H1 (cell line): ENCODE measurements around the gene MYRF. TPM values are rescaled to one million over a fixed set of nuclear protein-coding genes. Genes with fewer than 3 reads are reported as not detected.

Source experiments
- CHD1 ChIP-seq: IDR thresholded peaks from 2 replicates; pipeline ENCODE4 v1.6.1; 2012; ENCODE audit warnings: low read depth, low read length, improper control_type of control experiment
- CHD2 ChIP-seq: IDR thresholded peaks from 2 replicates; pipeline ENCODE4 v1.6.1; 2012; ENCODE audit warnings: low read length, improper control_type of control experiment
- CHD7 ChIP-seq: fragments of 300-600 bp; sonication (generic); IDR thresholded peaks from 2 replicates; pipeline ENCODE4 v1.7.1; 2012; ENCODE audit warnings: low read length, moderate library complexity, mild to moderate bottlenecking, inconsistent platforms; ENCODE audit not compliant: insufficient replicate concordance
- EZH2 ChIP-seq: fragments of 200-600 bp; sonication (generic); IDR thresholded peaks from 2 replicates; pipeline ENCODE4 v1.7.1; 2012; ENCODE audit warnings: low read depth, mild to moderate bottlenecking, moderate library complexity, low read length, inconsistent platforms; ENCODE audit not compliant: severe bottlenecking
- SIX5 ChIP-seq: IDR thresholded peaks from 2 replicates; pipeline ENCODE4 v1.6.1; 2011; ENCODE audit warnings: mild to moderate bottlenecking, low read depth, low read length
- TBP ChIP-seq: IDR thresholded peaks from 2 replicates; pipeline ENCODE4 v1.6.1; 2011; ENCODE audit warnings: low read depth, low read length, improper control_type of control experiment
- USF2 ChIP-seq: IDR thresholded peaks from 2 replicates; pipeline ENCODE4 v1.6.1; 2011; ENCODE audit warnings: low read length, improper control_type of control experiment
- polyA plus RNA-seq, 7 experiments: library from polyadenylated mRNA; depleted of rRNA in 3 of 7; stranded (reverse) in 5 of 7; unstranded in 2 of 7; fragments of >200 nt in 5 of 7; fragments of 200-250 nt in 2 of 7; gene quantifications; 1 replicate in 5 of 7; 2 replicates in 1 of 7; 4 replicates in 1 of 7; pipeline versions ENCODE4 v1.2.1 to v1.2.3, GENCODE V29; 2011 to 2013; ENCODE audit warnings: missing spikeins in 2 of 7, mixed read lengths in 2 of 7
- total RNA-seq: library from RNA; stranded (reverse); fragmentation: NEBNext Ultra II Directional; extraction: Animal tissue kit (Norgen Biotek cat#: 25700); gene quantifications from 2 replicates; pipeline ENCODE4 v1.2.1, GENCODE V29; 2021

The MYRF gene
- total and polyA plus RNA-seq, 2 of the 8 experiments (the other 6 are each of a cell fraction or from before 2014, with no cell fraction given), result 6.0 to 6.1 TPM

- TF ChIP-seq CHD7 (no peak), SIX5 (no peak), EZH2 (no peak), CHD2 (no peak), CHD1 (no peak), USF2 (no peak), TBP (no peak)
- TF ChIP-seq, all 59 proteins: peak for 0
Observed at GRCh38 chr11:61702701-61703312, 49.6 kb upstream of the MYRF start (continued).
